HG03064 (cell line): ENCODE data around the gene EPB41L2.

Experiments
- ATAC-seq: cut with Tn5 transposase; IDR thresholded peaks from one replicate; pipeline ENCODE4 v1.9.1; 2021; ENCODE audit warnings: low read depth; ENCODE audit not compliant: unreplicated experiment

The EPB41L2 gene

DNA sequence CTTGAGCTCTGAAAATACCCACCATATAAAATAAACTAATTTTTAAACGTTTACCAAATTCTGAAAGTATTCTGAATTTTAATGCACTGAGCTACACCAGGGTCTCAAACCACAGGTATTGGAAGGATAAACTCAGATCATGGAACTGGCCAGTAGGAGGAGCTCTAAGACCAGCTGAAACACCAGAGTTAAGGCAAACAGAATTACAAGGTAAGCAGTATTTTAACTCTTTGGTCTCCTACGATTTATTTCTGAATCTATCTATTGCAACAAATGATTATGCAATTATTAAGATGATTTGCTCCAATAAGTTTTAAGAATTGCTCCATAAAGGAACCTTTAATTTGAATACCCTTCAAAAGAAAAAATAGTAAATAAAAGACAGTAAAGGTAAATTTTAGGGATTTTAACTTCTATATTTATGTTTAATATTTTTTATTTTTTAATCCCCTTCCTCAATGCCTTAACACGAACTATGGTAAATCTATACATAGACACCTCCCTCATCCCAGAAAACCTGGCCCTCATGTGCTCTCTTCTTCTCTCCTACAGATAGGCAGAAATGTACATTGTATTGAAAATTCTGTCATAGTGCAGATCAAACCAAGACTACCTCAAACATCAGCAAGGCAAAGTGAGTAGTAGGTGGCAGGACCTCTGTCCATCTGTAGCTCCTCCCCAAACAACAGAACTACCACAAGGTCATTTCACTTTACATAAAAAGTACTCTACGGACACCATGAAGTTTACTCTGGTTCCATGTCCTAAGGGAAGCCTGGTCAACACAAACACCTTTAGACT, 177.5 kb downstream of the EPB41L2 start:
- ATAC-seq: peak; percentile 87

DNA sequence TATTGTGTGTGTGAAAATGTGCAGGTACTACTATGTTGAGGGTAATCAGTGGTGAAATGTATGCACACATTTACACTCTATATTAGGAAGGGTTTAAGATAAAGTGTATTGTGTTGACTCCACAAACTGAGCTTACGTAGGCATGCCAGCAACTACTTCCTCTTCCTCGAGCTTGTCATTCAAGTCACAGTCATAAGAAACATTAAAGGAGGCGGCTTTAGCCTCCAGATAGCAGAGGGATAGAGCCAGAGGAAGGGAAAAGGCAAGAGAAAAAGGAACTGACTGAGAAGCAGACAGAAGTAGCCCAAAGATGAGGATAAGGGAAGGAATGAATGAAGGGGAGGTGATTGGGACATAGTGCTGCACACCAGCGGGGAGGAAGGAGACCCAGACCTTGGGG, 180.7 kb downstream of the EPB41L2 start:
- no peak for ATAC-seq

DNA sequence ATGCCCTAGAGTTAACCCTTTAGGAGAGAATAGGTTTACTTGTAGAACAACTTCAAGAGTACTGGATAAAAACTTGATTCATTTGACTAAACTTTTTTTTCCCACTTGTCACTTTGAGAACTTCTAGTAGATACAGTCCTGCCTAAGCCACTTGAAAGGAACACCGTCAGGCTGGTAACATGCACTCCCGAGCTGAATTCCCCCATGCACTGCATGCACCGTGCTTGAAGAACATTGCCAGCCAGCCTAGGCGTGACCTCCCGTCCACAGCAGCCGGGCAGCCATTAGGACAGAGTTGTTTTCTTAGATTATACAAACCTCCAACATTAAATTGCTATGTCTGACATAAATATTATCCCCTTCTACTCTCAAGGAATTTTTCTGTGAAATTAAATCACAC, 183.2 kb downstream of the EPB41L2 start:
- no peak for ATAC-seq

DNA sequence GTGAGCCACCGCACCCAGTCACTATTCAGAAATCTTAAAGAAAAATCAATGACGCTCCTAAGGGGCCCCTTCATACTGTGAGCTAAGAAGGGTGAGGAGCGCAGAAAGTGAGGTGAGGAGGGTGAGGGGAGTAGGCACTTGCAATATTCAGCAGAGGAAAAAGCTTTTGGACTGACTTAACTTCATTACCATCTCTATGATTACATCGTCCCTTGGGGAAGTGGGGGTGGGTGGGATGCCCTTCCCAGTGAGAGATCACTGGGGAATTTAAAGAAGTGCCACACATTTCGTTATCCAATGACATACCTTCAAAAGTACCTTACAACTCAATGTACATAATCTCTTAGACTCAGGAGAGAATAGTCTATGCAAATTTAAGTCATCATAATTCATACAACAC, 189.3 kb downstream of the EPB41L2 start:
- ATAC-seq: no peak

DNA sequence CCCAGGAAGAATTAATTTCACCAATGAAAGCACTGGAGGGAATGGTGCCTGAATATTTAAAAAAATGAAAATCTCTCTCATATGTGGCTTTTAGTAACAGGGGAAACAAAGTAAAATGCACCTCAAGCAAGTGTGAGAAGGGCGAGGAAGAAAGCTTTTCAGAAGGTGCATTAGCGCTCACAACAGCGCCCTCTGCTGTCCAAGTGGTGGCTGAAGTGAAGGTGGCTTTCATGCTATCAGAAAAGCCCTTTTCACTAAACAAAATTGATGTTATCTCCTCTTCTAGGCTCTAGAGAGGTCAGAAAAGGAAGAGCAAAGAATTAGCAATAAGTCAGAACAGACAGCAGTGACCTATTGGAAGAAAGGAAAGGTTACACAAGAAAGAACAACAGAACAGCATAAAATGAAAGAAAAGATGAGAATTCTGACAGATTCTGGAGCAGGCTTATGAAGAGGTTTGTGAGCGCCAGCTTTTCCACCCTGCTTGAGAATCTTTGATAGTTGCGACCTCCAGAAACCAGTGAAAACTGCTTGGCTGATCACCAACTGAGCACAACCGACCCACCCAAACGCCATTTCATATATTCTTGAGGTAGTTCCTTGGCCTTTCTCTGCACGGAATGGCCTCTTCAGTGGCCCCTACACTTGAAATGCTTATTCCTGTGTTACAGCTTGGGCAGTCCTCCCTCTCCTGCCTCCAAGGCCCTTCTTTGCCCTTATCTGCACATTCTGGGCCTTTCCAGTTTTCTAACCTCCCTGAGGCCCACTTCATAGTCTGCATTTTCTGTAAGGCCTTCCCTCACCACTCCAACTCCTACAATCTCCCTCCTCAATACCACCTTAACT, 190.6 kb downstream of the EPB41L2 start:
- no peak for ATAC-seq

DNA sequence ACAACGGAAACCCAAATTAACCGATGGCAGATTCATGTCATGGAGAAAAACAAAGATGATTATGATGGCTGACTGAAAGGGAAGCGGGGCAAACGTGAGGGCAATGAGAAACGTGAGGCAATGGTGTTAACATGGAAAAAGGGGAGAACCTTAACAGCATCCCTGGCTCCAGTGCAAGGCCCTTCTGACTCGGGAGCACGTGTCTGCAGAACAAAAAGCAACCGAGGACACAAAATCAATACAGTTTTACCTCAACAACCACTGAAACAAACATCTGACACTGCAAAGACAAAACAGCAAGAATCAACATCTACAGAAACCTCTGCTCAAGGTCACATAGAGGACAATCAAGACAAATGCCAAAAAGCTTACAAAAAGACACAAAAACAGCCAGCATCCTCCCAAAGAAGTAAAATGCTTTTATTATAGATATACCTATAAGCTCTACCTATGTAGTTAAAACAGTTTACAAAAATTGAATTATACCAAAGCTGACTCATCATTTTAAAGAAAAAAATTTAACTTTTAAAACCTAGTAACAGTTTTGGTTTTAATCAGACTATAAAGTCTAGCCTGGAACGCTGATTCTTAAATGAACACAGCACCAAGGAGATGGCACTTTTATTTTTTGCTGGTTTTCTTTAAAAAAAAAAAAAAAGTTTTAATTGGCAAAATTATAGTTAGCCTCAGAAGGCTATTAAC, 192.7 kb downstream of the EPB41L2 start:
- ATAC-seq: no peak

DNA sequence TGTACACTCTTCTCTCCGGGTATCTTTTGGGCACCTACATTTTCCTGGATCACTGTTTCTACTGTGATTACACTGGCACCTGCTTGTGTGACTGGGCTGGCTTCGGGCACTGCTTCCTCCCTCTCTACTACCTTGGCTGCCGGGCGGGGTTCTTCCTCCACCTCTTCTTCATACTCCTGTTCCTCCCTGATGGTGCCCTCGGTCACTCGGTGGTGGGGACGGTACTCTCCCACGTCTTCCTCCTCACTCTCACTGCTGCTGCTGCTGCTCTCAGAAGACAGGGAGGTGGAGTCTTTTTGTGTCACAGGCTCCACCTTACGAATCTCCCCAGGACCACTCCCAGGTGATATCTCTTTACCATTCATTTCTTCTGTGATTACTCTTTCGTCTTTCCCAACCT, 193.4 kb downstream of the EPB41L2 start:
- ATAC-seq: no peak

DNA sequence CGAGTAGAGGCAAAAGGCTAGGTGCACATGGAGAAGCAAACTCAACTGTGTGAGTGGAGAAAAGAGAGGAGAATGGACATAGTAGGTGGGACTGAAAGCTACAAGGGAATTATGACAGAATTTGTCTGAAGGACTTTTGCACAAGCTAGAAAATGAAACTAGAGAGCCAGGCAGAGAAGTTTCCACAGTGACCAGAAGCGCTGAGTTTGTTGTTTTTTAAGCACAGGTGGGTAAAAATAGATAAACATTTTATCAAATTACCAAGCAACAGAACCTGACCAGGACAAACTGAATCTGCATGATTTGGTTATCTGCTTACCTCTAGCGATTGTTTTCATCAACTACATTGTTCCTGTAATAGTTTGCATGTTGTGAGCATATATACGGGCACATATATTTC, 197.3 kb downstream of the EPB41L2 start:
- no peak for ATAC-seq

- no peak for ATAC-seq
These were observed 198.7 kb downstream of the EPB41L2 start for GRCh38 chr6:130864344-130864743.

GRCh38 chr6:130863415-130864230, 199.4 kb downstream of the EPB41L2 start:
- ATAC-seq: no peak

- no peak for ATAC-seq
These were observed 200.7 kb downstream of the EPB41L2 start for GRCh38 chr6:130862370-130862769.

DNA sequence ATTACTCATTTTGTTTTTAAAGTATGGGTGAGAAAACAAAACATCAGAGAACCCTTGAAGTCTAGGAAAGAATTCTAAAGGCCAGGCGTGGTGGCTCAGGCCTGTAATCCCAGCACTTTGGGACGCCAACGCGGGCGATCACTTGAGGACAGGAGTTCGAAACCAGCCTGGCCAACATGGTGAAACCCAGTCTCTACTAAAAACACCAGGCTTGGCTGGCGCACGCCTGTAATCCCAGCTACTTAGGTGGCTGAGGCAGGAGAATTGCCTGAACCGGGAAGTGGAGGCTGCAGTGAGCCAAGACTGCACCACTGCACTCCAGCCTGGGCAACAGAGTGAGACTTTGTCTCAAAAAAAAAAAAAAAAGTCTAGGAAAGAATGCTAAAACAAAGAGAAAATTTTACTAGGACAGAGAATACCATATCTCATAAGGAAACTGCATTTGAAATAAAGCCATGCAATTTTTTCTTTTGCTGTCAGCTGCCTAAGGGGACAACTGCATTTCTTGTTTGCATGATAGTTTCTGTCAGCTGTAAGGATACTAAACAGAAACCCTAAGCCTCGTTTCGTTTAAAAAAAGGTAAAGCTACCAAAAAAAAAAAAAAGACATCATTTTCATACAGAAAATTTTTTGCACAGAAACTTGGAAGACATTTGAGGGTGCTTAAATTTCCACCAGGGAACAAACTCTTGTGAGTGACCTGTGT, 203.7 kb downstream of the EPB41L2 start:
- ATAC-seq: no peak

- no peak for ATAC-seq
These were observed 204.4 kb downstream of the EPB41L2 start for GRCh38 chr6:130858498-130859160.

- no peak for ATAC-seq
These were observed 205.0 kb downstream of the EPB41L2 start for GRCh38 chr6:130858054-130858453.

- ATAC-seq: no peak
These were observed 209.4 kb downstream of the EPB41L2 start for GRCh38 chr6:130853555-130854183.

DNA sequence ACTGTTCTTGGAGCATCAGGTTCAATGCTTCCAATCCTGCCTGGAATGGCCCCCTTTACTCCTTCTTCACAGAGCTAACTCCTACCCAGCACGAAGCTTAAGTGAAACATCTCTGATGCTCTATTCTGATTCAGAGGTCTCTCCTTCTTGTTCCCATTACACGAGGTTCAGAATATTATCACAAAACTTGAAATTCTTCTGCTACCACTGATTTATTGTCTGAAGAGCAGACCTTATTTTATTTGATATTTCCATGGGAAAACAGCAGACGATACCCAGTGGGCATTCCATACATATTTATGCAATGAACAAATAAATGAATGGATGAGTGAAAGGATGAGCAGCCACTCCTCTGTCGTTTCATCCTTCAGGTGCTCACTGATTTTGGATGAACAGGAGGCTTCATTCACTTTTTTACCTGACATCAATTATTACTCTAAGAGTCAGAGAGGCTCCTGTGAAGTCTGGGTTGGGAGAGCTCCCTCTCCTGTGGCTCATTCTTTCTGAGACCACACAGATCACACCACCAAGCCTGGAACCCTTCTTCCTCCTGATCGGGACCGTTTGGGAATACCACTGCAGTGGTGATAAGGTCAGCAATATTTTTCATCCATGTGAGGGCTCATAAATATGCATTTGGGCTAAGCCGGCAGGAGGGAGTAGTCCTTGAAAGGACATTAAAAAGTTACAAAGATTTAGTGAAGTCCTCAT, 210.0 kb downstream of the EPB41L2 start:
- no peak for ATAC-seq

GRCh38 chr6:130851026-130851425, 212.0 kb downstream of the EPB41L2 start:
- no peak for ATAC-seq

DNA sequence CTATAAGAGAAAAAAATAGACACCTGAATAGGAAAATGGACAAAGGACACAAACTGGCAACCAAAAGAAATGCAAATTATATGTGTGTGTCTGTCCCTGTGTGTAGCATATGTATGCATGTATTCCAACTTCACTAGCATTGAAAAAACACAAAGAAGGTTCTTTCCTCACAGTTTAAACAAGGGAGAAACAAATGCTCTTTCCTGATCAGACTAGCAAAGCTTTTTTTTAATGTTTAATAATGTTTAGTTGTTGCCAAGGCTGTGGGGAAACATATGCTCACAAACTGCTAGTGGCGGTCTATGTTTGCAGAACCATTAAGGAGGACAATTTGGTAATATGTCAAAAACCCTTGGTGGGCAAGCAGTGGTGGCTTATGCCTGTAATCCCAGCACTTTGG, 213.5 kb downstream of the EPB41L2 start:
- no peak for ATAC-seq
